HUES6 (cell line): ENCODE measurements around the gene FAT3.
A peak's percentile ranks its signal among the peaks of the same experiment; 100 is the strongest.

Experiments used
- H3K27ac ChIP-seq: 2 replicates; pipeline ENCODE4 v1.7.0; 2013; ENCODE audit warnings: low read depth, mild to moderate bottlenecking, low read length, inconsistent platforms
- H3K27me3 ChIP-seq: 2 replicates; pipeline ENCODE4 v1.6.1; 2013; ENCODE audit warnings: low read length; ENCODE audit not compliant: control insufficient read depth, insufficient read depth
- H3K36me3 ChIP-seq: 2 replicates; pipeline ENCODE4 v1.6.1; 2013; ENCODE audit warnings: low read length; ENCODE audit not compliant: control insufficient read depth, insufficient read depth
- H3K4me1 ChIP-seq: 2 replicates; pipeline ENCODE4 v1.6.1; 2013; ENCODE audit warnings: low read length; ENCODE audit not compliant: control insufficient read depth, insufficient read depth
- H3K4me3 ChIP-seq: 2 replicates; pipeline ENCODE4 v1.5.1; 2013; ENCODE audit warnings: low read depth, low read length
- H3K9ac ChIP-seq: one replicate; pipeline ENCODE4 v1.6.1; 2013; ENCODE audit warnings: mild to moderate bottlenecking, low read length
- H3K9me3 ChIP-seq: 2 replicates; pipeline ENCODE4 v1.6.1; 2013; ENCODE audit warnings: low read depth, low read length; ENCODE audit not compliant: control insufficient read depth, insufficient read depth

FAT3 gene

DNA sequence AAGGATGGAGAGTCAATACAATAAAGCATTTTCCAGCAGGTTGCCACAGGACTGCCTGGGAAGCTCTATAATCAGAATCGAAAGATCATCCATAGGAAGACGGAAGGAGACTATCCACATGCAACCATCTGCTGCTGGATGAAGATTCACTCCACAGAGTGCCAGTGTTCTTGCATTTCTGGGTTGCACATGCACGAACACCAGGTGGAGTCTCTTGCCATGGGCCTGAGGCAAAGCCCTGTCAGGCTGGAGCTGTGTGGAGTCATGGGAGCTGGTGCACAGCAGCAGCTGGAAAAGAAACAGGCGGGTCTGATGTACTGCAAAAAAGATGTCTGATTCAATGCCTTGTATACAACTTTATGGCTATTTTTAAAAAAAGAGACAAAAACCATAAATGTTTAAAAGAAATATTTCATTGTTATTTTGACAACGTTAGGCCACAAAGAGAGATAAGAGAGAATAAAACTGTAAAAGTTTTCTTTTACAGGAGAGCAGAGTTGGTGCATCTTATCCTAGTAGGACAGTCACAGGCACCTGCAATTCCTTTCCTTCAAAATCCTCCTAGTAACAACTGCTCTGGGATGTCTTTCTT lies 12.9 kb upstream of the FAT3 start:
- H3K36me3 ChIP-seq: no peaks in the 10 kb centered on the region
- H3K4me3 ChIP-seq: no peak overlapping the region
- no peak overlapping the region for H3K27ac ChIP-seq
- no peaks in the 10 kb centered on the region for H3K27me3 ChIP-seq
- peaks cover 18% of the 10 kb centered on the region; the same call in 1 of the 2 replicates for H3K4me1 ChIP-seq
- no peak overlapping the region for H3K9ac ChIP-seq
- H3K9me3 ChIP-seq: no peaks in the 10 kb centered on the region

DNA sequence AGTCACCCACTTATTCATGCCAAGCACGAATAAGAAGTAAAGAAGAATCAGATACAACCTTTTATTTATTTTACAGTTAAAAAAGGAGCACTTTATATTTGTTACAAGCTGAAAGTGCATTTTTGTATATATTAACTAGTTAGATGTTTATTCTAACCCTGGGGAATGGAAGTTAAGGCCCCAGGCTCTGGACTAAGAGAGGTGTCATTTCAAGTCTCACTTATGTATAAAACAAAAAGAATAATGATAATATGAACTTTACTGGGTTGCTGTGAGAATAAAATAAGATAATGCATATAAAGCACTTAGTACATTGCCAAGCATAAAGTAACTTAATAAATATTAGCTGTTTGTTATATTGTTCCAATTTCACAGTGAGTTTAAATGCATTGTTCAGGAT lies 12.1 kb upstream of the FAT3 start:
- peaks cover 26% of the 10 kb centered on the region; the same call in 1 of the 2 replicates for H3K4me1 ChIP-seq
- H3K9me3 ChIP-seq: no peaks in the 10 kb centered on the region
- H3K9ac ChIP-seq: no peak overlapping the region
- H3K36me3 ChIP-seq: no peaks in the 10 kb centered on the region
- no peaks in the 10 kb centered on the region for H3K27me3 ChIP-seq
- no peak overlapping the region for H3K4me3 ChIP-seq
- no peak overlapping the region for H3K27ac ChIP-seq

DNA sequence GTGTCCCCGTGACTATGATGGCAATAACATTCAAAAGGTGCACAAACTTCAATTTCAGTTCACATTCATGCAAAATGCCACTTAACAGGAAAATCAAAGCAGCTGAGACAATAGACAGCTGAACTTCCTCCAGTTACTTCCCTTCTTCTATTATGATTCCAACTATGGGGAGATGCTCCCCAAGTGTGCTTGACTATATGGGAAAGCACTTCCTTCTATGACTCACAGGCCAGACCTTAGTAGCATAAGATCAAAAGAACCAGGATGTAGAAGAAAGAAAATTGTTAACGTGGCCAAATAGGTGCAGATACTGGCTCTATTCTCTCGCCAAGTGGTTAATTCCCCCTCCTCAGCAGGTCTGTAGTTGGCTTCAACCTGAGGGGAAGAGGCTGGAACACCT lies 7.8 kb upstream of the FAT3 start:
- peaks cover 39% of the 10 kb centered on the region for H3K4me1 ChIP-seq
- peaks cover 5% of the 10 kb centered on the region for H3K9me3 ChIP-seq
- no peak overlapping the region for H3K9ac ChIP-seq
- H3K27me3 ChIP-seq: no peaks in the 10 kb centered on the region
- H3K36me3 ChIP-seq: no peaks in the 10 kb centered on the region
- H3K27ac ChIP-seq: no peak overlapping the region
- H3K4me3 ChIP-seq: no peak overlapping the region

- H3K4me1 ChIP-seq: peaks cover 54% of the 10 kb centered on the region
- no peak overlapping the region for H3K4me3 ChIP-seq
- H3K9me3 ChIP-seq: peaks cover 5% of the 10 kb centered on the region
- H3K27me3 ChIP-seq: peaks cover 25% of the 10 kb centered on the region
- no peak overlapping the region for H3K27ac ChIP-seq
- no peak overlapping the region for H3K9ac ChIP-seq
- no peaks in the 10 kb centered on the region for H3K36me3 ChIP-seq
Observed at GRCh38 chr11:92219476-92219875, 5.1 kb upstream of the FAT3 start.

- Histone ChIP-seq H3K4me1 (peaks cover 37% of the 10 kb centered on the region), H3K27me3 (peaks cover 58% of the 10 kb centered on the region), H3K9me3 (peaks cover 5% of the 10 kb centered on the region), H3K4me3 (no peak overlapping the region), H3K27ac (no peak overlapping the region), H3K9ac (no peak overlapping the region), H3K36me3 (no peaks in the 10 kb centered on the region)
Observed at GRCh38 chr11:92222701-92223100, 1.9 kb upstream of the FAT3 start.

- H3K36me3 ChIP-seq: no peaks in the 10 kb centered on the region
- H3K27me3 ChIP-seq: peaks cover 71% of the 10 kb centered on the region
- peak overlapping the region; percentile 6 for H3K9ac ChIP-seq
- H3K9me3 ChIP-seq: peaks cover 5% of the 10 kb centered on the region
- H3K4me3 ChIP-seq: peak overlapping the region; percentile 77
- peaks cover 35% of the 10 kb centered on the region for H3K4me1 ChIP-seq
- no peak overlapping the region for H3K27ac ChIP-seq
Observed at GRCh38 chr11:92224054-92224406, 588 bp upstream of the FAT3 start.

- Histone ChIP-seq H3K36me3 (no peaks in the 10 kb centered on the region), H3K4me1 (peaks cover 28% of the 10 kb centered on the region), H3K4me3 (peak overlapping the region; percentile 77), H3K27me3 (peaks cover 71% of the 10 kb centered on the region), H3K9ac (peak overlapping the region; percentile 78), H3K27ac (no peak overlapping the region), H3K9me3 (peaks cover 5% of the 10 kb centered on the region)
Observed at GRCh38 chr11:92225125-92225567, 528 bp downstream of the FAT3 start.

DNA sequence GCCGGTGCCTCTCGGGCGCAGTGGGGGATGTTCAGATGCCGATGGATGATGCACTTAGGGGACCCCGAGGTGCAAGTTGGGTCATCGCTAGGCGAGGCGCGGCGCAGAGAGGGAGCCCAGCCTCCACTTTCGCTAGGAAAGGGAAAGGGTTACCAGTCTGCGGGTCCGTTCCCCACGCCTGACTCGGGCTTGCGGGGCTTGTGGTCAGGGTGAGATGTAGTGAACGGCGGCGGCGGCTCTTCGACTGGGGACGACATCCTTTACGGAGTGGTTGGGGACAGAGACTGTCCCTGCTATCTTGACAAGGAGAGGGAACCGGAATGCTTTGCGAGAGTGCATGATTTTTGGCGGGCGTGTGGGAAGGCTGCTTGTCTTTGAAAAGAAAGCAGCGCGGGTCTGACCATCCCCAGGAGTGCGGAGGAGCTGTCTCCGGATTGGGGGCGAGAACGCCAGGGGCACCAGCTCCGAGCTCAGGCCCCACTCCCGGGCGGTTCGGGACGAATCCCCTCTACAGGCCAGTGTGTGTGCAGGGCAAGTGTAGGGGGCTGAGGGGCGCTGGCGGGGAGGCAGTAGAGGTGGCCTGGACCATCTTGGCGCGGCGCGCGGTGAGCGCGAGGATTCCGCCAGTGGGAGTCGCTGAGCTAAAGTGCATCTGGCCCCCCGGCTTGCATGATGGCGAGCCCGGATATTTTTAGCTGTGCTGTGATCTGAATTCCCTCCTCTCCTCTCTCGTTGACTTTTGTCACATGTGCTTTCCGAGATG lies 1.1 kb downstream of the FAT3 start:
- Histone ChIP-seq H3K27ac (no peak overlapping the region), H3K9me3 (peaks cover under 1% of the 10 kb centered on the region), H3K9ac (peak overlapping the region; percentile 78), H3K4me3 (peak overlapping the region; percentile 77), H3K36me3 (no peaks in the 10 kb centered on the region), H3K4me1 (peaks cover 28% of the 10 kb centered on the region), H3K27me3 (peaks cover 71% of the 10 kb centered on the region)

GRCh38 chr11:92226331-92227229 lies 2.0 kb downstream of the FAT3 start:
- H3K36me3 ChIP-seq: no peaks in the 10 kb centered on the region
- H3K4me1 ChIP-seq: peaks cover 28% of the 10 kb centered on the region
- no peak overlapping the region for H3K27ac ChIP-seq
- peaks cover 71% of the 10 kb centered on the region for H3K27me3 ChIP-seq
- no peaks in the 10 kb centered on the region for H3K9me3 ChIP-seq
- H3K4me3 ChIP-seq: peak overlapping the region; percentile 77
- peak overlapping the region; percentile 78 for H3K9ac ChIP-seq

- H3K27ac ChIP-seq: no peak overlapping the region
- H3K4me3 ChIP-seq: peak overlapping the region; percentile 77
- H3K9me3 ChIP-seq: no peaks in the 10 kb centered on the region
- H3K4me1 ChIP-seq: peaks cover 28% of the 10 kb centered on the region
- no peaks in the 10 kb centered on the region for H3K36me3 ChIP-seq
- H3K9ac ChIP-seq: peak overlapping the region; percentile 42
- H3K27me3 ChIP-seq: peaks cover 67% of the 10 kb centered on the region
Observed at GRCh38 chr11:92227230-92227814, 2.7 kb downstream of the FAT3 start.
